Ectodermal cell (in vitro differentiated cells): ENCODE results near the gene MYO10.
"Not testable (repeated sequence)": the region's sequence is repeated elsewhere in the genome, so short reads cannot be mapped to it uniquely, and the experiment has no call there.

Experiments
- H3K27ac ChIP-seq: 2 replicates; pipeline ENCODE4 v1.7.0; 2013; ENCODE audit warnings: mild to moderate bottlenecking, low read depth, low read length; ENCODE audit not compliant: insufficient read depth, poor library complexity, severe bottlenecking
- H3K27me3 ChIP-seq: 2 replicates; pipeline ENCODE4 v1.7.0; 2013; ENCODE audit warnings: mild to moderate bottlenecking, low read length; ENCODE audit not compliant: insufficient read depth, control insufficient read depth, poor library complexity, severe bottlenecking
- H3K36me3 ChIP-seq: one replicate; pipeline ENCODE4 v1.7.0; 2013; ENCODE audit warnings: low read length; ENCODE audit not compliant: control insufficient read depth, insufficient read depth
- H3K4me1 ChIP-seq: one replicate; pipeline ENCODE4 v1.7.0; 2013; ENCODE audit warnings: low read length; ENCODE audit not compliant: control insufficient read depth, insufficient read depth
- H3K4me3 ChIP-seq: 2 replicates; pipeline ENCODE4 v1.7.0; 2013; ENCODE audit warnings: low read depth, low read length, control low read depth; ENCODE audit not compliant: insufficient read depth
- H3K9me3 ChIP-seq: 2 replicates; pipeline ENCODE4 v1.7.0; 2013; ENCODE audit warnings: mild to moderate bottlenecking, low read length, moderate library complexity; ENCODE audit not compliant: control insufficient read depth
- whole genome bisulfite sequencing, 2 experiments: methylation state at CpG; one replicate each; pipeline ENCODE4 v1.1.7; 2013; ENCODE audit warnings: missing lambda C conversion rate in 2 of 2; 5-methylcytosine and 5-hydroxymethylcytosine counted together

Gene MYO10

GRCh38 chr5:16853518-16853917, 82.6 kb downstream of the MYO10 start:
- H3K4me3 ChIP-seq: no peak overlapping the region
- H3K36me3 ChIP-seq: no peaks in the 10 kb centered on the region
- no peak overlapping the region for H3K27ac ChIP-seq
- peaks cover 43% of the 10 kb centered on the region for H3K4me1 ChIP-seq
- WGBS, 2 experiments: 82 to 86% methylated on average over 4 of the region's 4 CpGs
- H3K9me3 ChIP-seq: no peaks in the 10 kb centered on the region
- H3K27me3 ChIP-seq: no peaks in the 10 kb centered on the region

GRCh38 chr5:16852251-16853005, 83.7 kb downstream of the MYO10 start:
- 87 to 89% methylated on average over 7 of the region's 7 CpGs for WGBS, 2 experiments
- Histone ChIP-seq H3K4me3 (no peak overlapping the region), H3K27ac (no peak overlapping the region), H3K9me3 (no peaks in the 10 kb centered on the region), H3K36me3 (no peaks in the 10 kb centered on the region), H3K27me3 (no peaks in the 10 kb centered on the region), H3K4me1 (peaks cover 35% of the 10 kb centered on the region)

GRCh38 chr5:16849775-16850174, 86.3 kb downstream of the MYO10 start:
- peak overlapping the region; percentile 69 for H3K27ac ChIP-seq
- H3K27me3 ChIP-seq: no peaks in the 10 kb centered on the region
- peaks cover 14% of the 10 kb centered on the region for H3K4me1 ChIP-seq
- H3K4me3 ChIP-seq: no peak overlapping the region
- WGBS, 2 experiments: 49 to 85% methylated on average over 4 of the region's 4 CpGs
- no peaks in the 10 kb centered on the region for H3K9me3 ChIP-seq
- no peaks in the 10 kb centered on the region for H3K36me3 ChIP-seq

- Histone ChIP-seq H3K27ac (peak overlapping the region; percentile 69), H3K4me1 (peaks cover 14% of the 10 kb centered on the region), H3K4me3 (no peak overlapping the region), H3K27me3 (no peaks in the 10 kb centered on the region), H3K36me3 (no peaks in the 10 kb centered on the region), H3K9me3 (no peaks in the 10 kb centered on the region)
- WGBS, 2 experiments: 92 to 100% methylated on average over 2 to 3 of the region's 3 CpGs
These were observed 86.9 kb downstream of the MYO10 start for GRCh38 chr5:16849181-16849580.

- Histone ChIP-seq H3K9me3 (no peaks in the 10 kb centered on the region), H3K27ac (no peak overlapping the region), H3K36me3 (no peaks in the 10 kb centered on the region), H3K4me1 (peaks cover 17% of the 10 kb centered on the region), H3K27me3 (no peaks in the 10 kb centered on the region), H3K4me3 (no peak overlapping the region)
- 83 to 86% methylated on average over 3 of the region's 3 CpGs for WGBS, 2 experiments
These were observed 91.1 kb downstream of the MYO10 start for GRCh38 chr5:16844952-16845351.

GRCh38 chr5:16842896-16843295, 93.2 kb downstream of the MYO10 start:
- Histone ChIP-seq H3K27ac (no peak overlapping the region), H3K9me3 (no peaks in the 10 kb centered on the region), H3K36me3 (no peaks in the 10 kb centered on the region), H3K27me3 (no peaks in the 10 kb centered on the region), H3K4me1 (peaks cover 12% of the 10 kb centered on the region), H3K4me3 (no peak overlapping the region)
- 86 to 89% methylated on average over 8 of the region's 8 CpGs for WGBS, 2 experiments

- Histone ChIP-seq H3K36me3 (no peaks in the 10 kb centered on the region), H3K9me3 (no peaks in the 10 kb centered on the region), H3K27ac (no peak overlapping the region), H3K27me3 (no peaks in the 10 kb centered on the region), H3K4me1 (peaks cover 12% of the 10 kb centered on the region), H3K4me3 (no peak overlapping the region)
- 93 to 96% methylated on average over 7 of the region's 7 CpGs for WGBS, 2 experiments
These were observed 94.7 kb downstream of the MYO10 start for GRCh38 chr5:16841416-16841815.

GRCh38 chr5:16837305-16837704, 98.8 kb downstream of the MYO10 start:
- Histone ChIP-seq H3K27ac (no peak overlapping the region), H3K9me3 (no peaks in the 10 kb centered on the region), H3K4me3 (no peak overlapping the region), H3K4me1 (peaks cover 9% of the 10 kb centered on the region), H3K27me3 (no peaks in the 10 kb centered on the region), H3K36me3 (no peaks in the 10 kb centered on the region)
- WGBS, 2 experiments: 81 to 83% methylated on average over 2 of the region's 3 CpGs

- 82 to 88% methylated on average over 6 of the region's 6 CpGs for WGBS, 2 experiments
- Histone ChIP-seq H3K27ac (no peak overlapping the region), H3K4me1 (no peaks in the 10 kb centered on the region), H3K27me3 (no peaks in the 10 kb centered on the region), H3K4me3 (no peak overlapping the region), H3K36me3 (no peaks in the 10 kb centered on the region), H3K9me3 (no peaks in the 10 kb centered on the region)
These were observed 102.1 kb downstream of the MYO10 start for GRCh38 chr5:16834029-16834428.

GRCh38 chr5:16831326-16831725, 104.8 kb downstream of the MYO10 start:
- H3K9me3 ChIP-seq, H3K36me3 ChIP-seq, H3K4me3 ChIP-seq, H3K27ac ChIP-seq, H3K27me3 ChIP-seq, H3K4me1 ChIP-seq: not testable (repeated sequence)
- 83 to 93% methylated on average over 6 to 7 of the region's 7 CpGs for WGBS, 2 experiments
